ENCODE results near the gene PDLIM1. TPM values are rescaled to one million over a fixed set of nuclear protein-coding genes. Genes with fewer than 3 reads are reported as not detected.

The PDLIM1 gene
- total and polyA plus RNA-seq, 2 of the 13 experiments (the other 11 are each of a cell fraction or from before 2014, with no cell fraction given), result 119 to 123 TPM

DNA sequence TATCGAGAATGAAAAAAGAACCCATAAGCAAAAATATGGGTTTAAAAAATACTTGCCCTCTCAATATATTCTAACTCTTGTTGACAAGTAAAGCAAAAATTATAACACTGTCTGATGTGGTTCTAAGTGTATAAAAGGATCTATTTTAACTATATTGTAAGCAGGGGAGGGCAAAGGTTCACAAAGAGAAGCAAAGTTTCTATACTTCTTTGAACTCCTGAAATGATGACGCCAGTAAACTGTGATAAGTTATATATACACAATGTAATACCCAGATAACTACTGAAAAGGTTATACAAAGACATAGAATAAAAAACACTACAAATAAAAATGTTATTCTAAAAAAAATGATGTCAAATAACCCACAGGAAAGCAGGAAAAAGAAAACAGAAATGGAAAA is 37.1 kb downstream of the PDLIM1 start:
- H3K4me2 ChIP-seq (ENCODE audit: low read depth, low read length), result no peak overlapping the region
- ATAC-seq (no peak), FAIRE-seq (no peak), DNase-seq (ENCODE audit: low spot score) (no peak)
- no peak overlapping the region for H3K4me3 ChIP-seq (replicated peaks in 1 of 3; ENCODE audit: insufficient read depth in 1 of 3, low read depth in 2 of 3, low read length in 3 of 3)
- CTCF ChIA-PET (ENCODE audit: low intra/inter-chr PET ratio, low total read pairs), result no interaction called here
- peaks cover 10 to 57% of the 10 kb centered on the region in 2 experiments for H3K36me3 ChIP-seq (replicated peaks in 1 of 2; ENCODE audit: control insufficient read depth in 1 of 2, insufficient read depth in 2 of 2, low read length in 2 of 2)
- H3K9ac ChIP-seq (ENCODE audit: insufficient read depth, low read depth, low read length), result no peak overlapping the region
- peaks cover 4% of the 10 kb centered on the region; the same call in 1 of the 2 replicates for H4K20me1 ChIP-seq (ENCODE audit: insufficient read depth, low read length)
- POLR2A ChIA-PET, result no interaction called here
- peaks cover 16% of the 10 kb centered on the region for H3K4me1 ChIP-seq (ENCODE audit: insufficient read depth, low read length)
- in situ Hi-C loops (cut with HindIII; ENCODE audit: extremely low pct_ligation_motif_present, low pct_unique_long_range_greater_than_20kb) (no loop called here), intact Hi-C loops (cut with micrococcal nuclease; ENCODE audit: unreplicated experiment) (no loop called here)
- 90% methylated on average over 2 of the region's 2 CpGs for WGBS (ENCODE audit: low lambda C conversion rate)
- H3K27me3 ChIP-seq (ENCODE audit: control insufficient read depth in 1 of 2, insufficient read depth in 2 of 2, low read length in 2 of 2), result no peaks in the 10 kb centered on the region
- no peak overlapping the region for H3K27ac ChIP-seq (ENCODE audit: extremely low read length, insufficient read depth, low read length)
- no TSS peak for BruUV-seq (replicated peaks)
- no peak overlapping the region for H2AFZ ChIP-seq (ENCODE audit: low read length)
- no peaks in the 10 kb centered on the region for H3K9me3 ChIP-seq (ENCODE audit: low read length)
- H3K79me2 ChIP-seq (ENCODE audit: insufficient read depth, low read length), result peaks cover 59% of the 10 kb centered on the region
- TF ChIP-seq PRPF4 (IDR thresholded peaks at IDR 0.05; ENCODE audit: low read depth, low read length, poor library complexity, severe bottlenecking), result no peak
- TF ChIP-seq ONECUT2 (CRISPR knock-in tag; IDR thresholded peaks at IDR 0.05), result no peak
- TF ChIP-seq PCBP1 (IDR thresholded peaks at IDR 0.05; ENCODE audit: borderline replicate concordance, low read depth, low read length), result no peak
- TF ChIP-seq PREB (CRISPR knock-in tag; IDR thresholded peaks at IDR 0.05), result no peak
- no peak for TF ChIP-seq CBX5 (CRISPR knock-in tag; IDR thresholded peaks at IDR 0.05; ENCODE audit: borderline replicate concordance)
- TF ChIP-seq GATAD1 (CRISPR knock-in tag; IDR thresholded peaks at IDR 0.05), result no peak
- no peak for TF ChIP-seq ZZZ3 (CRISPR knock-in tag; IDR thresholded peaks at IDR 0.05; ENCODE audit: borderline replicate concordance)
- TF ChIP-seq, protein P1, sequence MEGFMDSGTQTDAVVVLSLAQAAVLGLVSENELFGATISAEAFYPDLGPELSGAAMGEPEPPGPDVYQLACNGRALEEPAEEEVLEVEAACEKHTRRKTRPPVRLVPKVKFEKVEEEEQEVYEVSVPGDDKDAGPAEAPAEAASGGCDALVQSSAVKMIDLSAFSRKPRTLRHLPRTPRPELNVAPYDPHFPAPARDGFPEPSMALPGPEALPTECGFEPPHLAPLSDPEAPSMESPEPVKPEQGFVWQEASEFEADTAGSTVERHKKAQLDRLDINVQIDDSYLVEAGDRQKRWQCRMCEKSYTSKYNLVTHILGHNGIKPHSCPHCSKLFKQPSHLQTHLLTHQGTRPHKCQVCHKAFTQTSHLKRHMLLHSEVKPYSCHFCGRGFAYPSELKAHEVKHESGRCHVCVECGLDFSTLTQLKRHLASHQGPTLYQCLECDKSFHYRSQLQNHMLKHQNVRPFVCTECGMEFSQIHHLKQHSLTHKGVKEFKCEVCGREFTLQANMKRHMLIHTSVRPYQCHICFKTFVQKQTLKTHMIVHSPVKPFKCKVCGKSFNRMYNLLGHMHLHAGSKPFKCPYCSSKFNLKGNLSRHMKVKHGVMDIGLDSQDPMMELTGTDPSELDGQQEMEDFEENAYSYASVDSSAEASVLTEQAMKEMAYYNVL (CRISPR knock-in tag; IDR thresholded peaks at IDR 0.05; ENCODE audit: borderline replicate concordance), result no peak
- no peak for TF ChIP-seq ZNF674 (CRISPR knock-in tag; IDR thresholded peaks at IDR 0.05; ENCODE audit: low read depth)
- TF ChIP-seq ZSCAN5A (CRISPR knock-in tag; IDR thresholded peaks at IDR 0.05; ENCODE audit: borderline replicate concordance), result no peak
- TF ChIP-seq, protein P2, sequence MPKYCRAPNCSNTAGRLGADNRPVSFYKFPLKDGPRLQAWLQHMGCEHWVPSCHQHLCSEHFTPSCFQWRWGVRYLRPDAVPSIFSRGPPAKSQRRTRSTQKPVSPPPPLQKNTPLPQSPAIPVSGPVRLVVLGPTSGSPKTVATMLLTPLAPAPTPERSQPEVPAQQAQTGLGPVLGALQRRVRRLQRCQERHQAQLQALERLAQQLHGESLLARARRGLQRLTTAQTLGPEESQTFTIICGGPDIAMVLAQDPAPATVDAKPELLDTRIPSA (CRISPR knock-in tag; IDR thresholded peaks at IDR 0.05; ENCODE audit: borderline replicate concordance), result no peak
- TF ChIP-seq, protein P3, sequence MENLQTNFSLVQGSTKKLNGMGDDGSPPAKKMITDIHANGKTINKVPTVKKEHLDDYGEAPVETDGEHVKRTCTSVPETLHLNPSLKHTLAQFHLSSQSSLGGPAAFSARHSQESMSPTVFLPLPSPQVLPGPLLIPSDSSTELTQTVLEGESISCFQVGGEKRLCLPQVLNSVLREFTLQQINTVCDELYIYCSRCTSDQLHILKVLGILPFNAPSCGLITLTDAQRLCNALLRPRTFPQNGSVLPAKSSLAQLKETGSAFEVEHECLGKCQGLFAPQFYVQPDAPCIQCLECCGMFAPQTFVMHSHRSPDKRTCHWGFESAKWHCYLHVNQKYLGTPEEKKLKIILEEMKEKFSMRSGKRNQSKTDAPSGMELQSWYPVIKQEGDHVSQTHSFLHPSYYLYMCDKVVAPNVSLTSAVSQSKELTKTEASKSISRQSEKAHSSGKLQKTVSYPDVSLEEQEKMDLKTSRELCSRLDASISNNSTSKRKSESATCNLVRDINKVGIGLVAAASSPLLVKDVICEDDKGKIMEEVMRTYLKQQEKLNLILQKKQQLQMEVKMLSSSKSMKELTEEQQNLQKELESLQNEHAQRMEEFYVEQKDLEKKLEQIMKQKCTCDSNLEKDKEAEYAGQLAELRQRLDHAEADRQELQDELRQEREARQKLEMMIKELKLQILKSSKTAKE (CRISPR knock-in tag; IDR thresholded peaks at IDR 0.05; ENCODE audit: borderline replicate concordance), result no peak
- TF ChIP-seq, protein P4, sequence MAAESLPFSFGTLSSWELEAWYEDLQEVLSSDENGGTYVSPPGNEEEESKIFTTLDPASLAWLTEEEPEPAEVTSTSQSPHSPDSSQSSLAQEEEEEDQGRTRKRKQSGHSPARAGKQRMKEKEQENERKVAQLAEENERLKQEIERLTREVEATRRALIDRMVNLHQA (CRISPR knock-in tag; IDR thresholded peaks at IDR 0.05), result no peak
- TF ChIP-seq, protein P5, sequence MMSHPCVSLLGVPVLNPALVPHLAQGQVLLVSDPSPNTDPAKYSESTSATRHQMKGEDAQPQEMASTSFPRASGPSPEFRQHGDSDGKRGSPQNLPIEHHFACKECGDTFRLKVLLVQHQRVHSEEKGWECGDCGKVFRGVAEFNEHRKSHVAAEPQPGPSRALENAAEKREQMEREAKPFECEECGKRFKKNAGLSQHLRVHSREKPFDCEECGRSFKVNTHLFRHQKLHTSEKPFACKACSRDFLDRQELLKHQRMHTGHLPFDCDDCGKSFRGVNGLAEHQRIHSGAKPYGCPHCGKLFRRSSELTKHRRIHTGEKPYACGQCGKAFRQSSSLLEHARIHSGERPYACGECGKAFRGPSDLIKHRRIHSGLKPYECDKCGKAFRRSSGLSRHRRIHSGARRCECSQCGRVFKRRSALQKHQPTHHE (CRISPR knock-in tag; IDR thresholded peaks at IDR 0.05; ENCODE audit: borderline replicate concordance), result no peak
- no peak for TF ChIP-seq ZNF672 (CRISPR knock-in tag; IDR thresholded peaks at IDR 0.05)
- no peak for TF ChIP-seq CHD2 (IDR thresholded peaks at IDR 0.05; ENCODE audit: low read depth, low read length)
